SK-N-SH (cell line): ENCODE measurements around the gene ERC2.

Experiments
- CTCF ChIP-seq: fragments of 200-600 bp; sonication (generic); IDR thresholded peaks from 2 replicates; pipeline ENCODE4 v1.6.1; 2017; ENCODE audit warnings: antibody characterized with exemption, mild to moderate bottlenecking, moderate library complexity
- MXI1 ChIP-seq: IDR thresholded peaks from 2 replicates; pipeline ENCODE4 v1.6.1; 2012; ENCODE audit warnings: mild to moderate bottlenecking, low read depth, low read length, improper control_type of control experiment
- POLR2AphosphoS5 ChIP-seq: IDR thresholded peaks from 2 replicates; pipeline ENCODE4 v1.6.1; 2012; ENCODE audit warnings: low read depth, low read length
- RAD21 ChIP-seq: IDR thresholded peaks from 2 replicates; pipeline ENCODE4 v1.6.1; 2012; ENCODE audit warnings: mild to moderate bottlenecking, low read length
- SIN3A ChIP-seq: IDR thresholded peaks from 2 replicates; pipeline ENCODE4 v1.6.1; 2012; ENCODE audit warnings: low read depth, mild to moderate bottlenecking, low read length, moderate library complexity, borderline replicate concordance
- SMC3 ChIP-seq: IDR thresholded peaks from 2 replicates; pipeline ENCODE4 v1.6.1; 2012; ENCODE audit warnings: low read depth, low read length, improper control_type of control experiment

- TF ChIP-seq SMC3 (no peak), MXI1 (no peak), SIN3A (no peak), RAD21 (no peak), CTCF (no peak), POLR2AphosphoS5 (no peak)
These were observed 994.5 kb downstream of the ERC2 start for GRCh38 chr3:55473788-55474187.
